ENCODE results near the gene SYPL1.

SYPL1 gene

DNA sequence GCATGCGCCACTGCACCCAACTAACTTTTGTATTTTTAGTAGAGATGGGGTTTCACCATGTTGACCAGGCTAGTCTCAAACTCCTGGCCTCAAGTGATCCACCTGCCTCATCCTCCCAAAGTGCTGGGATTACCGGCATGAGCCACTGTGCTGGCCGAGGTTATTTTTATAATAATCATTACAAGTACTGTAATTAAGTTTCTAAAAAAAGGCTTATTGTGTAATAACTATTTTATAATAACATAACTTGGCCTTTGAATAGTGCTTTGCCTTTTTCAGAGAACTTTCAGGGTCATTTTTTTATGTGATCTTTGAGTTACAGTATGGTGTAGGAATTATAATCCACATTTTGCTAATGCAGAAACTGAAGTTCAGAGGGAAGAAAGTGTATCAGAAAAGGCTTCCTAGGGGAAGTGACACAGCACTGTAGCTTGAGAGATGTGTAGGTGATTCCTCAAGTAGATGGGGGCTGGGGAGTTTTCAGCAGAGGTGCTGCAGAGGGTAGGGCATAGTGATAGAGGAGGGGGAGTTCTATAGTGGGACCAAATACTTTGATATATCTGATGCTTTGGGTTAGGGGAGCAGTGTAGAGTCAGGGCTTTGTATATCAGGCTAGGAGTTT, 9.2 kb upstream of the SYPL1 start:
- no peak for DNase-seq

DNA sequence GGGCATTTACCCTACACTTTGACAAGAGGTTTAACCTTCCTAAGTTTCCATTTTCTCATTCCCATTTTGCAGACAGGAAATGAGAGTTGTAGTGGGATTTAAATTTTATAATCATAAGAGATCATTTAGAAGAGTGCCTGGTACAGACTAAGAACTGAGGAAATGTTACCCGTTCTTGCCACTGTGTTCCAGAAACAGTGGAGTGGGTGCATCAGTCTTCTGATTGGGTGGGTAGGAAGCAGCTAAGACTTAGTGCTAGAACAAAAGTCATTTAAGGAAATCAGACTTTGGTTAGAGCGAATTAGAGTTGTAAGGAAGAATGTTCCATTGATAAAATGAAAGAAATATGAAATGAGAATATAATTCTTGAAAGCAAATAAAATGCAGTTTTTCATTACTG, 8.4 kb upstream of the SYPL1 start:
- no peak for DNase-seq

DNA sequence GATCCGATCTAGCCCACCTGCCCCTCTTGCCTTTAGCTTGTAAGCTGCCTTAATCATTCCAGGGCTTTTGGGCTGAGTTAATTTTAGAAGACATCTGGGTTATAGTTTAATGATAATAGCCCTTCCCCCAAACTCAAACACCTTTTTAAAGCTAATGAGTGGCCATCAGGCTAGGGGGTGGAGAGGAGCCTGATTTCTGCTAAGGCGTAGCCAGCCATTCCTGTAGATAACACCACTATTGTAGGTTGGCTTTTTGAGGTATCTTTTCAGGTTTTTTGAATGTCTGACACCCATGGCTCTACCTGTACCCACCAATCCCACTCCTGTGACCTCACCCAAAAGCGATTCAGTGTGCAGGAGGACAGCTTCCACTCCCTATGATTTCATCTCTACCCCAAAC, 7.6 kb upstream of the SYPL1 start:
- no peak for DNase-seq

DNA sequence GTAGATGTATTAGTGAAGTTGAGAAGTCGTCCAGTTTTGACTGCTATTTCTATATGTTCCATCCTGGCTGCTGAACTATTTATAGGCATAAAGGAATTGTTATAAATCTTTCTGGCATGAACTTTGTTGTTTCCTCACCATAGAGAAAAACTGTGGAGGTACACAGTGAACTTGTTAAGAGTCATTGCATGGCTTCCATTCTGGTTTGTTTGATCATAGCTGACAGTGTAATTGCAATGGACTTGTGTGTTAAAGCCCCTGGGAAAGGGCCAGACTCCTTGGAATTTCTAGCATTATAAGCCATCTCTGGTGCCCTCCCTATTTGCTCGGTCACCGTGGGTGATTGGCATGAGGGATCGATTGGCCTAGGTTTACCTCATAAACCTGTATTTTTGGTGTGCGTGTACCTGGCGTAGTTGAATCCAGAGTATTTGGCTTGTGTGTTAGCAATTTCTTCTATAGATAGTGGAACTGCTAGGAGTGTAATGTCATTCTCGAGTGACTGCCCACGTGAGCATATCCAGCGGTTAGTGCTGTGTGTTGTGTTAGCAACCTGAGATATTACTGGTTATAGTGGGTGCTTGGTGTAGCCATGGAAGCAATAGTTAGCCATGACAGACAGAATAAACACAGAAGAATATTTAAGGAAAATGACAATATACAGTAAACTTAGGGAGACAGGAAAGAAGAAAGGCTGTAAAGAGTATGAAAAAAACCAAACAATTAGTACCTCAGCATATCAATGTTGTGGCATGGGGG, 5.9 kb upstream of the SYPL1 start:
- no peak for DNase-seq

DNA sequence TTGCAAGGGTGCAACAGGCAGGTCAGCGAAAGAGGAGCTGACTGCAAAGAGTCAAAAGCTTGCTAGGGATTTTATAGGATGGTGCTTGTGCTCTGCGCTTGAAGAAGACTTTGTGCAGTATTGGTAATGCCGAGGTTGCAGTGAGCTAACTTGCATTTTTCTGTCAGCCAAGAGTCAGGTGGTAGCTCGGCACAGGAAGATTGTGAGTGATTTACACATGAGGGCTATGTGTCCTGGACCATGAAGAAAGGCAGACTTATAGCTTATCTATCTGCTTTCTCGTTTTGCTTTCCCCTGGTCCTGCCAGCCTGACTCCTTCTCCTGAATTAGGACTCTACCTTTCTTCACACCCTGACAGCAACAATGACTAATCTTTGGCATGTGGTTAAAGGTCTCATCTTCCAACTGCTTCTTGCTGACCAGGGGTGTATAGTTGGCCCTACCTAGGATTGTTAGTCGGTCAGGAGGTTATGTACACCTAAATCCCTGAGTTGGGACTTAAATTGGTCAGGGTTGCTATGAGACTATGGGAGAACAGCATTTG, 4.1 kb upstream of the SYPL1 start:
- DNase-seq = no peak

DNA sequence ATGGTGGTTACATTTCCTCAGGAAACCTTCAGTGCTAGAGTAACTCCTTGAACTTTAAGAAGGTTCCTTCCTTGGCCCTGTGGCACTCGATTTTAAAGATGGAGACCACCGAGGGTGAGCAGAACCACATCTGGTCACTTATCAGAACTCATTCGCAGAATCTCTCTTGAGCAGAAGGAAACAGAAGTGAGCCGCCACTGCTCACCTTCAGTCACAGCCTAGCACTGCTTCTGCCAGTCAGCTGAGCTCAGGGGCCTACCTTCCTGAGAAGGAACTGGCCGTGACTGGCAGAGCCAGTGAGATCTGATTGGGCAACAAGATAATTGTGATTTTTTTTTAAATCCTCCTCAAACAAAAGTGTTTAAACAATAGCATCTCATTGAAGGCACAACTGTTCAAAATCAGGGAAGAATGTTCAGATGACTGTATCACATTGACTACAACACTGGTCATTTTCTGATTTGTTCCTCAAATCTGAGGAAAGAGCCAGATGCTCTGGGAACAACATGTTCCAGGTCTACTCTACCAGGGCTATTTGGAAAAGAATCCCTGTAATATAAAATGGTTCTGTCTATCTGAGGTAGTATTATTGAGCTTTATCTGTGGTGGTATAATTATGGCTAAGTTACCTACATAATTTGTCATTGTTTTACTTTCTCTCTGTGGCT, 2.7 kb upstream of the SYPL1 start:
- DNase-seq = no peak

DNA sequence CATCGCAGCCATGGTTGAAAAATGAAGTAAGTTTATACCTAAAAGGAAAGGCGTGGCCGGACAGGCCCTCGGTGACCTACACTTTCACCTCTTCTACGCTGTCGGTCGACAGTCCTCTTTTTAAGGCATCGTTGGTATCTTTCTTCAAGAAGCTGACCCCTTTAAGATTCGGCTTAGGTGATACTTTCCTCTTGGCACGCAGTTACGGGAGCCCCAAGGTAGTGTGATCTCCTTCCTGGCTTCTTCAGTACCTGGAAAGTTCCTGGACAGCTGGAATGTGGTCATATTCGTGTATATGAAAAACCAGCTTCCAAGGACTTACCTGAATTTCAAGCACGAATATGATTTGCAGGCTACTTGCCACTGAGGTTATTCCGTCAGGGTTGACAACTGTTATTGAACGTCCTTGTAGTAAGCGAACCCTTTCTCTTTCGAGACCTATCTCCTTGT, 885 bp upstream of the SYPL1 start:
- no peak for DNase-seq

DNA sequence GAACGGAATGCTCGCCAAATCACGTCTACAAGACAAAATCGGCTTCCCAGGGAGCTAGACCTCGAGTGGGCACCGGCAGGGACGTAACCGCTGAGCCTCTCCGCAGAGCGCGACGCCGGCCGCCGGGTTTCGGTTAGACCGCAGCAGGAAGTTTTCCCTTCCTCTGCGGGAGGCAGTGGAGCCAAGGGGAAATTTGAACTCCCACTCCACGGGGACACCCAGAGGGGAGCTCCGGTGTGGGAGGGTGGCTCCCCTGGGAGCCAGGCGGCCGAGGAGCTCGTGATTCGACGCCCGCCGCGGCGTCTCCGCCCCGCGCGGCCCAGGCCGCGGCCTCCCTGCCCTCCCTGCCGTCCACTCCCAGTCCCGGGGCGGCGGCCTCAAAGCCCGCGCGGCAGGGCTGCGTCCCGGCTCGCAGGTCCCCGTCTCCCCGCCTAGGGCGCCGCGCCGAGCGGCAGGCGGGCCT, 426 bp downstream of the SYPL1 start:
- no peak for DNase-seq

DNA sequence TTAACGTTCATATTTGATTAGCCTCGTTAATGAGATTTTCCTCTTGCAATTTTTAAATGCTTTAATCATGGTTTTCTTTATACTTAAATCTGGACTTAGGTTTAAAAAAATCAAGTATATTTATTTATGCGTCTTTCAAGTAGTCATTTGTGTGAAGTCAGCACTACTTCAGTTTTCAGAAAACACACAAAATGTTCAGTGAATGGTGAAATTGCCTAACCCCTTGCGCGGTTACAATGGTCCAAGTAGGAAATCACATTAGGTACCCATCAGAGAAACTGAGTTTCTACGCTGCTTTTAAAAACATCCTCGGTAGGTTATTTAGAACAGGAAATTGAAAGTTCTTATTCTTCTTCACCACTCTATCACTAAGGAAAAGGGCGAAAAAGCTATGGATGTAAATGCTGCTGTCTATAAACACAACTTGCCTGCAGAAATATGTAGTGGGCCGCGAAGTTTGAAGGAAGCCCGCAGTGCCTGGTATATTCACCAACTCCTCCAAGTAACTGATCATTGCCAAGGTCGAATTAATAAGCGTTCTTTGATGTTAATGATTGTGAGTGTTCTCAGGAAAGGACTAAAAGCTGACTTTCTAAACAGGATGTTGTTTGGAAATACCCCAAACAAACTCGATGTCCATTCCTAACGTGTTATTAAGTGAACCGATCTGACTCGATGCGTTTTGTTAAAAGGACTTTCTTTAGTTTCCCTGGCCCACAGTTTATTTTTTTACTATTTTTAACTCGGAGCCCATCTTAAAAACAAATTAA, 1.0 kb downstream of the SYPL1 start:
- peak; percentile 39 for DNase-seq

DNA sequence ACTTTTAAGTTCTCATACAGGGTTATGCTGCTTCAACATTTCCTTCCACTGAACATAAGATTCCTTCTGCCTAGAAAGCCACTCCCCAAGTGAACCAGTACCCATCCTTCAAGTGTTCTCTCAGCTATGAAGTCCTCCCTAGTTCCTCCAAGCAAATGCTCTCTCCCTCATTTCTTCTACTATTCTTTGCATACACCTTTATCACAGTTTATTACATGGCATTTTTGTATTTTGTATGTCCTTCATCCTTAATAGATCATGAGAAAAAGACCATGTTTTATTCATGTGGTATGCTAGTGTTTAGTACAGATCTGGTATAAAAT, 1.9 kb downstream of the SYPL1 start:
- DNase-seq = no peak

DNA sequence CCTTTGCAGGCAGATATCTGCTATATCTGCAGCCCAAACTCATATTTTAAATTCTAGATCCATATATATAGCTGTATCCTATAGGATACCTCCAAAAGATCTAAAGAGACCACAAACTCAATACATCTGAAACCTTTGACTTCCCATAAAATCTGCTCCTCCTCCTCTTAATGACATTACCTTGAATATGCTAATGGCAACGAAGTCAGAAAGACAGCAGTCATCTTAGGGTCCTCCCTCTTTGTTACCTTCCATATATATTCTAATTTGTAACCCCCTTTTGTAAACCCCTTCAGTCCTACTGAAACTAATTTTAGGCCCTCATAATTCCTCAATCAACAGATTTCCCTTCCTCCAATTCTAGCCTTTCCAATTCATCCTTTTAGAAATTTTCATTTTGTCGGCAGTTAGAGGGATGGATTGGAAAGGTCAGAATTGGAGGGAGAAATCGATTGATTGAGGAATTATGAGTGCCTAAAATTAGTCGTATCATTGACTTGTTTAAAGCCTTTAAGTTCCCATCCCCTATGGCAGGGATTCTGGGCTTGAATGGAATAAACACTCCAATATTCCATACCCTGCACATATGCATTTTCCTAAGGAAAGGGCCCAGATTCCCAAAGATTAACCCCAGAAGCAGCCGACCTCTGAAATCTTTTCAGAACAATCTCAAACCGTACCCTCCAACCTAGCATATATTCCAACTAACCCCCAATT, 2.4 kb downstream of the SYPL1 start:
- no peak for DNase-seq

DNA sequence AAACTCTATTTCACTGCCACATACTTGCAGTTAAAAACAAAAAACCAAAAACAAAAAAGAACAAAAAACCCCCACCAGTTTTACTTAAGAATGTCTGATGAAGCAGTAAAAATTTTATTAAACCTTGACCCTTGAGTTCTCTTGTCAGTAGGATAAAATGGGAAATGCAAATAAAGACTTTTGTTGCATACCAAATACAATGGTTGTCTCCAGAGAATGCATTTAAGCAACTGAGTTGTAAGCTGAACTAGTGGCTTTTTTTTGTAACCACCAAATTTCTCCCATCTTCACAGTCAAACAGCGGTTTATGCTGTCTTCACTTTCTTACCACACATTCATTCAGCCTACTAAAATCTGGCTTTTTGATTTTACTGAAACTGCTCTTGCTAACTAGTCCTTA, 3.1 kb downstream of the SYPL1 start:
- no peak for DNase-seq

DNA sequence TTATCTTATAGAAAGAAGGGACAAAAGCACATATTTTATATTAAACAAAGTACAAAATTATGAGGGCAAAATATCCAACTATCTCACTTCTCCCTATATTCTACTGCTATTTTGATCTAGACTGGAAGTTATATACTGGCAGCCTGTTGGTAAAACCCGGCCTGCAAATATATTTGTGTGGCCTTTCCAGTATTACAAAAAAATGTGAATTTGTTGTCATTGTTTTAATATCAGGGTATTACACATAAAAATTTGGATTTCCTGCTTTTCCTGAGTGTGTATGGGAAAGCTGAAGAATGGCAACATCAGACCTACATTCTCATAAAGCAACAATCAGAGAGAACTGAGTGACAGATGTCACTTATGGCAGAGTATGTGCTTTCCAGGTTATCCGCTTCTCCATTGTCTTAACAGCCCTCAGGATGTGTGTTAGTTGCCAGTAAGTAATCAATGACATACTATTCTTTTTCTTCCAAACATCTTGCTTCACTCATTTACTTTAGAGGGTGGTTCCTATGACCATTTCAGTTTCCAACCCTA, 7.3 kb downstream of the SYPL1 start:
- no peak for DNase-seq

DNA sequence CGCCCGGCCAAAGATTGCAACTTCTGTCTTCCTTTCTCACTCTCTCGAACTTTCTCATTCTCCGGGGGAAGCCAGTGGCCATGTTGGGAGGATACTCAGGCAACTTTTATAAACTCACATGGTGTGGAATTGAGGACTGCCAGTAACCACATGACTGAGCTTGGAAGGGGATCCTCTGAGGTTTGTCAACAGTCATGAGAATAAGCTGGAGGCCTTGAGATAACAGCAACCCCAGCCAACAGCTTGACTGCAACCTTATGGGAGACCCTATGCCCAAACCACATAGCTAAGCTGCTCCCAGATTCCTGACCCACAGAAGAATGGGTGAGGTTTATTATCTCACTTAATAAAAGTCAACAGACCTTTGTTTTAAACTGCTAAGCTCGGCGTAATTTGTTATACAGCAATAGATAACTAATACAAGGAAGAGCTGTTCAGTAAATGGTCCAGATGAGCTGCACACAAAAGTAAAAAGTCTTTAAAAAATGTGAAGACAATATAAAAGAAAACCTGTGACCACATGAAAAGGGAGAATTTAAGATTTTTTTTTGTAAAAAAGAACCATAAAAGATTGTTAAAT, 9.6 kb downstream of the SYPL1 start:
- no peak for DNase-seq

DNA sequence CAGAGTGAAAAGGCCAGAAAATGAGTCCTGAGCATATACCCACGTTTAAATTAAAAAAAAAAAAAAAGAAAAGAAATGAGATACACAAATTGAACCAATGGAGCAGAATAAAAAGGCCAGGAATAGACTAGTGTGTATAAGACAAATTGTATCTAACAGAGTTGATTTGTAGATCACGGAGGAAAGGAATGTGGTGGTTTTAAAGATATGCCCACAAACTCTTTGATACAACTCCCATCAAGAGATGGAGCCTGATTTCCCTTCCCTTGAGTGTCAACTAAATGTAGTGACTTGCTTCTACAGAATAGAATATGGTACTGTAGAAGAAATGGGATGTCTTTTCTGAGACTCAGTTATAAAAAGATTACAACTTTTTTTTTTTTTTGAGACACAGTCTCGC, 10.4 kb downstream of the SYPL1 start:
- no peak for DNase-seq

DNA sequence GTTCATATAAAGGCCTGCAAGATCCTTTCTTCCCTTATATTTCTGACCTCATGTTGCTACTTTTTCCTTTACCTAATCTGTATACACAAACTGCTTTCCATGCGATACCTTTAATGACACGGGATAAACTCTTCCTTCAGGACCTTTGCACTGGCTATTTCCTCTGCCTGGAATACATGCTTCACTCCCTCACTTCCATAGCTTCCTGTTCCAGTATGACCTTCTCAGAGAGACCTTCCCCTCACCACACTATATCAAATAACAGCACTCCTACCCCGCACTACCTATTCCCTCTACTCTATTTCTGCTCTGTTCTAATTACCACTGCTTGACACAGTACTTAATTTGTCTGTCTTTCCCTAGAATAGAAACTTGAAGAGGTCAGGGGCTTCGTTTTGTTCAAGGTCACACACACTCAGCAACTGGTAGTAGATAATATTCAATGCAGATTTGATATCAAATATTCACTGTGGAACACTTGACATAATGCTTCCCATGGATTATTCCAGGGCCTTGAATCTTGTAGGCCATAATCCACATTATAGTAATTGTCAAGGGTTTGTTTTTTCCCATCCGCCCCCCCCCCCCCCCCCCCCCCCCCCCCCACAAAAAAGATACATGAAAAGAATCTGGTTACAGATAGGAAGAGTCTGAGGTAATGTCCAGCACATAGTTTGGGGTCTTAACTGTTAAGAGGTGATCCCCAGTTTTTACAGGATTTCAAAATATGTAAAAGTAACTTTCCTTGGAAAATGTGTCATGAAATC, 11.1 kb downstream of the SYPL1 start:
- no peak for DNase-seq

DNA sequence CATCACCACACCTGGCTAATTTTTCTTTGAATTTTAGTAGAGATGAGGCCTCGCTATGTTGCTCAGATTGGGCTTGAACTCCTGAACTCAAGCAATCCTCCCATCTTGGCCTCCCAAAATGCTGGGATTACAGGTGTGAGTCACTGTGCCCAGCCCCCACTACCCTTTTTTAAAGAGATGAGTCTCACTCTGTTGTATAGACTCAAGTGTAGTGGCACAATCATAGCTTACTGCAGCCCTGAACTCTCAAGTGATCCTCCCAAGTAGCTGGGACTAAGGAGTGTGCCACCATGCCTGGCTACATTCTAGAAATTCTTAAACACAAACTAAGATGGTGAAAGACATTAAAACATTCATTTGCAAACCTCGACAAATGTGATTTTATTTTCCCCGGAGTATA, 12.6 kb downstream of the SYPL1 start:
- DNase-seq = no peak

DNA sequence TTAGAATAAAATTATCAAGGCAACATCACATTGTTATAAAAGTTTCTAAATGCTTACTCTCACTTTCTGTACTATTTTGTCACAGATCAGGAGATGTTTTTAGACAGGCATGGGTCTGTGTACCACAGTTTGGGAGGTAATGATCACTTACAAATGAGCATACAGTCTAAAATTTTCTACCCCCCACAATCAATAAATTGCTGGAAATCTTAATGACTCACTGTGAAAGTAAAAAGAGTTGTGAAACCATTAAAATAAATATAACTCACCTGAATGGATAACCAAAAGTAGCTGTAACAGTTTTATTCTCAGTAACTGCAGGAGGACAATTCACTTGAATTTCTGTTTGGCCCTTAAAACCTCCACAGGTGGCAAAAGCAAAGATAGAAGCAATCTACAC, 13.2 kb downstream of the SYPL1 start:
- DNase-seq = no peak

DNA sequence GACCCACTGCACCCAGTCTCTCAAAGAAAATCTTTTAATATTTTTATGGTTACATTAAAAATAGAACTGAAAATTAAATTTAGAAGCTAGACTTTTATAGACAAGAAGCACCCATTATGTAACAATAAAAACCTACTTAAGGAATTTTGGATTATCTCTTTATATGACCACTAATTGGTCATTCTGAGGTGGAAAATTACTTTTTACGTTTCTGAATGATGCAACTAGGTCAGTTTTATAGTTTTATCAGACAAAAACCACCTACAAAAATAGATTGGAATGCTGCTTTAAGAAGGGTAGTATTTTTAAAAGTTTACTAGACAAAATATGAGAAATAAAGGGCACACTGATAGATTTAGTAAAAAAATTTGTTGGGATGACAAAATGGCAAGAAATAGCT, 16.5 kb downstream of the SYPL1 start:
- no peak for DNase-seq

DNA sequence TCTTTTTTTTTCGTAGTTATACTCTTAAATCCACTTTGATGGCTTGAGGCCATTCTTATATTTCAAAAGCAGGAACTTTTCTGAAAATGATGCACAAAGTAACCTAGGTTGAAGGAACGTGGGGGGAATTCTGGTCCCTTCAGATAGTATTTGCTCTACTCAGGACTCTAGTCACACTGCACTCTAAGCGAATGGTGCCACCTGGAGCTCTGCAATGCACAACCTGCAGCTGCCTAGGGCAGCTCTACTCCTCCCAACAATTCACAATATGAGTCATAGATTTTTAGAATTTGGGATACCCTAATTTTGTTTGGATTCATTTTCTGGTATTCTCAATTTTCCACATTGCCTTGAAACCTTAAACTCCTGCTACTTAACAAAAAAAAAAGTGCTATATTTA, 17.3 kb downstream of the SYPL1 start:
- DNase-seq = no peak

DNA sequence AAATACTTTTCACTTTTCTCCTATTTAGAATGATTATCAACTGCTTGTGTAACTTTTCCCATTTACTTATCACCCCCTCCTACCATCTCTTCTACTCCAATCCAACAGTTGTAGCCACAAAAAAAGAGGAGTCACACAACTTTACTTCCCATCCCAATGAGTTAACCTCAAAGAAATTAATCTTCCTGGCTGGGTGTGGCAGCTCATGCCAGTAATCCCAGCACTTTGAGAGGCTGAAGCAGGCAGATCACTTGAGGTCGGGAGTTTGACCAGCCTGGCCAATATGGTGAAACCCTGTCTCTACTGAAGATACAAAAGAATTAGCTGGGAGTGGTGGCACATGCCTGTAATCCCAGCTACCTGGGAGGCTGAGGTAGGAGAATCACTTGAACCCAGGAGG, 19.9 kb downstream of the SYPL1 start:
- no peak for DNase-seq

Data from NCI-H2227 treated with DMSO at 0.1 percent for 48 hours (cell line).